Measurements from ENCODE around the gene MBD1. TPM values are rescaled to one million over a fixed set of nuclear protein-coding genes. Genes with fewer than 3 reads are reported as not detected.

MBD1 gene
- polyA plus RNA-seq, 1 experiment: 35.3 TPM

- ChIA-PET CTCF (interaction anchor here (0.5 kb wide), 1 partner anchor 220 kb away, joined by 4 read pairs; no protein-coding TSS in a partner anchor), POLR2A (interaction anchor here (1.4 kb wide), 1 partner anchor 9 kb away, joined by 5 read pairs; no protein-coding TSS in a partner anchor)
- H3K27ac ChIP-seq (ENCODE audit: low read depth, low read length): no peak overlapping the region
- TF ChIP-seq CTCF (IDR thresholded peaks at IDR 0.05; ENCODE audit: low read depth, low read length): no peak
- H3K27me3 ChIP-seq (ENCODE audit: control insufficient read depth, insufficient read depth, low read length): peaks cover 3% of the 10 kb centered on the region
- no peak for DNase-seq (ENCODE audit: low read depth, low spot score)
- H3K4me3 ChIP-seq (ENCODE audit: low read depth, low read length): no peak overlapping the region; the same call in 1 of the 2 replicates
- no peaks in the 10 kb centered on the region for H3K9me3 ChIP-seq (ENCODE audit: control insufficient read depth, insufficient read depth, low read length)
Measured at GRCh38 chr18:50306944-50307343, 25.6 kb upstream of the MBD1 start.

- ChIA-PET POLR2A (no interaction called here), CTCF (no interaction called here)
Measured at GRCh38 chr18:50301074-50301473, 19.8 kb upstream of the MBD1 start.

GRCh38 chr18:50299626-50300388, 18.5 kb upstream of the MBD1 start:
- DNase-seq (ENCODE audit: low read depth, low spot score): no peak
- peaks cover 4% of the 10 kb centered on the region; the same call in 1 of the 2 replicates for H3K9me3 ChIP-seq (ENCODE audit: control insufficient read depth, insufficient read depth, low read length)
- H3K27me3 ChIP-seq (ENCODE audit: control insufficient read depth, insufficient read depth, low read length): peaks cover 23% of the 10 kb centered on the region
- ChIA-PET POLR2A (no interaction called here), CTCF (interaction anchor here (2.1 kb wide), 1 partner anchor 57 kb away, joined by 6 read pairs; no protein-coding TSS in a partner anchor)
- H3K4me3 ChIP-seq (ENCODE audit: low read depth, low read length): no peak overlapping the region
- no peak overlapping the region for H3K27ac ChIP-seq (ENCODE audit: low read depth, low read length)
- no peak for TF ChIP-seq CTCF (IDR thresholded peaks at IDR 0.05; ENCODE audit: low read depth, low read length)

More at GRCh38 chr18:50301074-50301473, 19.8 kb upstream of the MBD1 start:
- TF ChIP-seq CTCF (IDR thresholded peaks at IDR 0.05; ENCODE audit: low read depth, low read length): no peak
- DNase-seq (ENCODE audit: low read depth, low spot score): no peak
- Histone ChIP-seq H3K27me3 (ENCODE audit: control insufficient read depth, insufficient read depth, low read length) (peaks cover 21% of the 10 kb centered on the region), H3K9me3 (ENCODE audit: control insufficient read depth, insufficient read depth, low read length) (peaks cover 4% of the 10 kb centered on the region; the same call in 1 of the 2 replicates), H3K27ac (ENCODE audit: low read depth, low read length) (no peak overlapping the region), H3K4me3 (ENCODE audit: low read depth, low read length) (no peak overlapping the region)

GRCh38 chr18:50298443-50299284, 17.3 kb upstream of the MBD1 start:
- ChIA-PET CTCF (interaction anchor here (2.1 kb wide), 1 partner anchor 58 kb away, joined by 6 read pairs; no protein-coding TSS in a partner anchor), POLR2A (interaction anchor here (0.8 kb wide), 1 partner anchor 9 kb away, joined by 5 read pairs; no protein-coding TSS in a partner anchor)

More at GRCh38 chr18:50298443-50299284, 17.3 kb upstream of the MBD1 start:
- DNase-seq (ENCODE audit: low read depth, low spot score): no peak
- H3K9me3 ChIP-seq (ENCODE audit: control insufficient read depth, insufficient read depth, low read length): peaks cover 4% of the 10 kb centered on the region; the same call in 1 of the 2 replicates
- H3K27ac ChIP-seq (ENCODE audit: low read depth, low read length): no peak overlapping the region
- peaks cover 26% of the 10 kb centered on the region for H3K27me3 ChIP-seq (ENCODE audit: control insufficient read depth, insufficient read depth, low read length)
- TF ChIP-seq CTCF (IDR thresholded peaks at IDR 0.05; ENCODE audit: low read depth, low read length): no peak
- peak overlapping the region; percentile 66 for H3K4me3 ChIP-seq (ENCODE audit: low read depth, low read length)

All from AG04450 (cell line).